GM21737 (cell line): Measurements from ENCODE around the gene LRPAP1.

ENCODE experiments used
- ATAC-seq: cut with Tn5 transposase; IDR thresholded peaks from one replicate; pipeline ENCODE4 v1.9.1; 2021; ENCODE audit warnings: mild to moderate bottlenecking, moderate library complexity; ENCODE audit not compliant: unreplicated experiment

LRPAP1 gene

DNA sequence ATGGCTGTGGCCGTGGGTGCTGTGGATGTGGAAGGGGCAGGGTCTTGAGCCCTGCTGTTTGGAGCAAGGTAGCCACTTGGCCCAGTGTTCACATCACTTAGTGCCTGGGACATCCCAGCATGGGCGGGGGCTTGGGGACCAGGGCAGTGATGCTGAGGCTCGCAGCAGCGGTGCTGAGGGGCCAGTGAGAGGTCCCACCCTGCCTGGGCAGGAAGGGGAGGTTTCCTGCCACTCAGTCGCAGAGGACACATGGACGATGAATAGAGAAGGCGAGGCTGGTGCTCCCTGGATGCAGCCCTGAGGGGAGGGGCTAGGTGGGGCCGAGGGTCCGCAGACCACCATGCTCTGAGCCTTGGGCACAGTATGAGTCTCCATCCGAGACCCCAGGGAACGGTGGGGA, 43.4 kb downstream of the LRPAP1 start:
- ATAC-seq = no peak

DNA sequence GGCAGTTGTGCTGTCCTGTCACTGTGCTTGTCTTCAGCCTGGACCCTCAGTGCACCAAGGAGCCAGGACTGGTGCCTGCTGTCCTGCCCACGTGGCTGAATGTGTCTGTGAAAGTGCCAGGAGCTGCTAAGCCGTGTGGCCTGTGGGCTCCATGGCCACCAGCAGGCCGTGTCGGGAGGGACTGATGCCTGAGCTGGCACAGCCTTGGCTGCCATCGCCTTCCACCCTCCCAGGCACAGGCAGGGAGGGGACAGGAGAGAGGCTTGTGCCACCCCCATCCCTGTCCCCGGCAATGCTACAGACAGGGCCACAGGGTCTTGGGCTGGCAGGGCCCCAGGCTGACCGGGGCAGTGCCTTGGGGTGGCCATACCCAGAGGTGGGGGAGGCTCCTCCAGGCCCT, 44.4 kb downstream of the LRPAP1 start:
- no peak for ATAC-seq

DNA sequence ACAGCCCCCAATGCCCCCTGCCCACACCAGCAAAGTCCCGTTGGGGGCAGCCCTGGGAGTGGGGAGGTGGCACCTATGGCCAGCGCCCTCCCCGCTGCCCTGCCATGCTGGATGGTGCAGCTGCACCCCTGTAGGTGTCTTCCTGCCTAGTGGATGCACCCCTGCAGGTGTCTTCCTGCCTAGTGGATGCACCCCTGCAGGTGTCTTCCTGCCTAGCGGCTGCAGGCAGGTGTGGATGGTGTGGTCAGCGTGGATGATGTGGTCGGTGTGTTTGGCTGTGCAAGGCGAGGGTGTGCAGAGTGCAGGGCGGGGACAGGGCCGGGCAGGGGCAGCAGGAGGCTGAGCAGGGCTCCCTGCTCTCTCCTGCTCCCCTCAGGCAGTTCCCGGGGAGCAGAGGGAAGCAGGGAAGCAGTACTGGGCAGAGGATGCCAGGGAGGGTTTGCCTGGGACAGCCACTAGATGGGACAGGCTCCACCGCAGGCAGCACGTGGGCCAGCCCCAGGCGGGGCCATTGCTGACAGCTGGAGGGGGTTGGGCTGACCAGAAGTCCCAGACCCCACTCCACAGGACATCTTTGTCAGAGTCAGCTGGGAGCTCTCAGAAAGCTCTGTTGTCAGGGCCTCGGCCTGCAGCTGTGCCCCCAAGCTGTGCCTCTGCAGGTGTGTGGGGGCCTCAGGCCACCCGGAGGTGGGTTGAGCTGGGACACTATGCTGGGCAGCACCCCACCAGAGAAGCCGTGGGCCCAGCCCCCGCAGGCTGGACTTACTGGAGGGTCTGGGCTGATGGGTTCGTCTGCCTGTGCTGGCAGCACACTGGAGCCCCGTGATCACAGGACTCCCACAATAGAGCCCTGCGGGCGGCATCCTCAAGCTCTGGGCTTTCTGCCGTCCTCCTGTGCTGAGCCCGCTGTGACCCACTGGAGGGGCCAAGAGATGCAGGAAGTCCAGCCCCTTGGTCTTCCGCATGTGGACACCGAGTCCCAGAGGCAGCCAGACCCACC, 45.4 kb downstream of the LRPAP1 start:
- ATAC-seq = no peak

DNA sequence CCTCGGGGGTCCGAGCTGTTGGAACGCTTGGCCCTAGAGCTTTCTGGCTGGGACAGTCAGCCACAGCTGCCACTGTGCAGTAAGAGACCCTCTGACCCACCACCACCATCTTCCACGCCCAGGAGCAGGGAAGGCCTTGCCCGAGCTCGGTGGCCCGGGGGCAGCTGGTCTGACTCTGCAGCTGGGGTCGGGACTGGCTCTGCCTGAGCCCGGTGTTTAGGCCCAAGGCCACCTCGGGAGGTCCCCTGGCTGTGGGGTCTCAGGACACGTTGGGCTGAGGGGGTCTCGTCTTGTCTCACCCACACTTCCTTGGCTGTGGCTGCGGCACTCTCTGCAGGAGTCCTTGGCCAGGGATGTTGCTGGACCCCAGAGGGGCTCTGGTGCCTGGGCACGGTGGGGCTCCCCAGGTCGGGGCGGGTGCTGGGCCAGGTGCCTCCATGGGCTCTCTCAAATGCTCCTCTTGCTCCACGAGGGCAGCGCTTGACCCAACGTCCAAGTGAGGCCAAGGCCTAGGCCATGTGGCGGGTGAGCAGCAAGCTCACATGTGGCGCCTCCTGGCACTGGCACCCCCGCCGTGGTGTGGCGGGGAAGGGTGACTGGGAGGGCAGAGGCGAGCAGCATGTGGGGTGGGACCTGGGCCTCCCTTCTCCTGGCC, 46.2 kb downstream of the LRPAP1 start:
- no peak for ATAC-seq

DNA sequence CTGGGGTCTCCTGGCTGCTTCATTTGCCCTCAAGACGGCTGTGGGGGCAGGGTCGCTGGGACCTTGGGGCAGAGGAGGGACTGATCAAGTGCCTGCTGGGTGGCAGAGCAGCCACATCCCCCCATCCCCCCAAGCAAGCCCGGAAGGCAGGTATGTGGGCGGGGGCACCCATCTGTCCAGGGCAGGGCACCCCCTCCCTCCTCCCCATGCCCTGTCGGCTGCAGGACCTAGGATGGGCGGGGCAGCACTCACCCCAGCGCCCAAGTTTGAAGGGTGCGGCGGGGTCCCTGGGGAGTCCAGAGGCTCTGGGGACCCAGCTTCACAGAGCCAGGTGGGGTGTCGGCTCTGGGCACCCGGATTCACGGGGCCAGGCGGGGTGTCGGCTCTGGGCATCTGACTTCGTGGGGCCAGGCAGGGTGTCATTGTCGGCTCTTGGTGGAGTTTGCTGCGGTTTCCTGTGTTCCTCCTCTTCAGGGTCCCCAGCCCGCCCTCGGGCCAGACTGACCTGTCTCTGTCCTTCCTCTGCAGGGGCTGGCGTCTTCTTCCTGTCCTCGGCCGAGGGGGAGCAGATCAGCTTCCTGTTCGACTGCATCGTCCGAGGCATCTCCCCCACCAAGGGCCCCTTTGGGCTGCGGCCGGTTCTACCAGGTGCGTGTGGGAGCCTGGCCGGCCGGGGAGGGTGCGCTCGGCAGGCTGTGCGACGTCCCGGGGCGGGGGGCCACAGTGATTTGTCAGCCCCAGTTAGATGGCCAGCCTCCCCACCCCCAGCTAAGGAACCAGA, 47.0 kb downstream of the LRPAP1 start:
- no peak for ATAC-seq

DNA sequence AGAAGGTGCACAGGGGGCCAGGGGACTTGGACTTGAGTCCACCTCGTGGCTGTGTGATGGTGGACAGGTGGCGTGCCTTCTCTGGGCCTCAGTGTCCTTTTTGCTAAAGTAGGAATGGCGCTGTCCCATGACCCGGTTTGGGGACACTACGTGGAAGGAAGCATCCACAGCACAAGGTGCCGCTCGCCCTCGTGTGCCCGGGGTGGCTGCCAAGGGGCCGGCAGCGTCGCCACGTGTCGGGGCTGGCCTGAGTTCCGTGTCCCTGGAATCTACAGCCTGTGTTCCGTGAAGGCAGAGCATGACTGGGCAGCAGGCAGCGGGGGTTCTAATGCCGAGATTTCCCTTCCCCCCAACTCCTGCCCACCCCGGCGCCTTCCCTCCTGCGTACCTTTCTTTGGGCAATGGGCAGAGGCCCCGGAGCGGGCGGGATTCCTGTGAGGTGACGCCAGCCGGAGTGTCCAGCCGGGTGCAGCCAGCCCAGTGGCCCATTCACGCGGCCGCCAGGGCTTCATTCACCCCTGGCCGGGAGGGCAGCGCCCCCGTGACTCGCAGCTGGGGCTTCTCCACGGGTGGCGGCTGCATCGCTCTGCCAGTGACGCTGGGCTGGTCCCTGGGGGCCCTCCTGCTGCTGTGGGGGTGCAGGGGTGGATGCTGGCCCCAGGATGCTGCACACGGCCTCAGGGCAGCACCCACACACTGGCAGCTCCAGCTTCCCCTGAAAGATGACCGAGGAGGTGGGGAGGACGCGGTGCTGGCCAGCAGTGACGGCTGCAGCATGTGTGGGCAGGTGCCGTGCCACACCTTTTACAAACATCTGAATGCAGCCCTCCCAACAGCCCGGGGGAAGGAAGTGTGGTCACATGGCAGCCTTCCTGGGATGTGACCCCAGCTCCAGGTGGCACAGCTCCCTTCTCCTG, 47.9 kb downstream of the LRPAP1 start:
- no peak for ATAC-seq

DNA sequence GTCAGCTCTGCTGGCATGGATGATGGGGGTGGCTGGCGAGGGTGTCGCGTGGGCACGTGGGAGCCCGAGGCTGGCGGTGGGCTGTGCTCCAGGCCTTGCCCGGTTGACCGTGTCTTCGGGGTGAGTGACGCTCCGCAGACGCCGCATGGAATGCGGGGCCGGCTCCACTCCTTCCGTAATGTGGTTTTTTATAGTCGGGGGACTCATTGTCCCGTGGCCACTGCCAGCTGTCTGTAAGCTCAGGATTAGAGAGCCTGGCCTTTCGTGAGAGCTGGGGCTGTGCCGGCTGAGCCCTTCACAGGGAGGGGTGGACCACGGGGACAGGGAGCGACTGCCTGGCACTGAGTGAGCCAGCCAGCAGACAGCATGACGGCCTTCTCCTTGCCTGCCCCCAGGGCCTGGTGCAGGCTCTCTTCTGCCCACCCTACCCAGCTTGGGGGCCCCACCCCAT, 48.7 kb downstream of the LRPAP1 start:
- no peak for ATAC-seq

DNA sequence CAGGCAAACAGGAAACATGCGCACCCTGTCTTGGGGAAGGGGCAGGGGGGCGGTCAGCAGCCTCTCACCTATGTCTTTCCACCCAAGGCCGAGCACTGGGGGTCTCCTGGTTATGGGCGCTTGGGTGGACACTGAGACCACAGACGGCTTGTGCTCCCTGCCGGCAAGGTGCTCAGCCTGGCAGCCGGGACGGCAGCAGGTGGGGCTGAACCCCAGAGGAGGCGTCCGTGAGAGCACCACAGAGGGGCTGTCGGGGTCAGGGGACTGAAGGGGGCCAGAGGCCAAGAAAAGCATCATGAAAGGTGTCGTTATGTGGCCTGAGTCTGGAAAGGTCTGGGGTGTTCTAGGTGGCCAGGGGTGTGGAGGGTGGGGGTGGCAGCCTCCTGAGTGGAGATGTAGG, 49.5 kb downstream of the LRPAP1 start:
- ATAC-seq = no peak

DNA sequence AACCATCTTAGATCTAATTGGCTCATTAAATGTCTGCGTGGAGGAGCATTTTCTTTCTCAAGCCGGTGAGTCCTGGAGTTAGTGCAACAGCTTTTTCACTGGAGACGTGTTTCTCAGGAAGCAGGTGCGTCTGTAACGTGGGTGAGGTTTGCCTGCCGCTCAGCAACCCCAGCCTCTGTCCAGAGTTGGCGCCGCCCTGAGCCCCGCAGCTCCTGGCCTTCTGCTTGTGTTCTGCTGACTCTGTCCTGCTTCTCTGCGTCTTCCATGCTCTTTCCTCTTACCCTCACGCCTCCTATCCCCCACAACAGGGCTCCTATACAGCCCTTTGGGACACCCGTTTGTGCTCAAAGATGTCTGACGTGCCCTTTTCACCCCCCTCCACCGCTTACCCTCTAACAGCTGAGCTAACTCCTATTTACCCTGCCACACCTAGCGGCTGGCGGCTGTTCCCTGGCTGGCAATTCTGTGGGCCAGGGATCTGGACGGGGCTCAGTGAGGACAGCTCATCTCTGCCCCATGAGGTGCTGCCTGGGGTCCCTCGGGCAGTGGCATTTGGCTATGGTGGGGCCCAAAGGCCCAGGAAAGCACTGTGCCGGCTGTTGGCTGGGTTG, 50.3 kb downstream of the LRPAP1 start:
- no peak for ATAC-seq

DNA sequence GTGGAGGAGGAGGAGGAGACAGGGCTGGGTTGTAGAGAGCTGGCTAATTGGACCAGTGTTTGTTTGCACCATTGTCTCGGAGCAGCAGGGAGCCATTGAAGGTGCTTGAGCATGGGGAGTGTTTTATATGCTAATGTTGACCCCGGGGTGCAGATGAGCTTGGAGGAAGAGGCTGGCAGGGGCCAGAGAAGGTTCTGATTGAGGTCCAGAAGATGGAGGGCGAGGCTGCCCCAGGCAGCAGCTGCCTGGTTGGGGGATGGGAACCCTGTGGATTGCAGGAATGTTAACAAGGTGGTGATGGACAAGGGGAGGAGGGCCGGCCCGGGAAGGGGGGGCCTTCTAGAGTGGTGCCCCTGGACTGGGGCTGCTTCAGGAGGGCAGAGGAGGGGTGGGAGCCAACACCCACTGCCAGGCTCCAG, 51.1 kb downstream of the LRPAP1 start:
- no peak for ATAC-seq

DNA sequence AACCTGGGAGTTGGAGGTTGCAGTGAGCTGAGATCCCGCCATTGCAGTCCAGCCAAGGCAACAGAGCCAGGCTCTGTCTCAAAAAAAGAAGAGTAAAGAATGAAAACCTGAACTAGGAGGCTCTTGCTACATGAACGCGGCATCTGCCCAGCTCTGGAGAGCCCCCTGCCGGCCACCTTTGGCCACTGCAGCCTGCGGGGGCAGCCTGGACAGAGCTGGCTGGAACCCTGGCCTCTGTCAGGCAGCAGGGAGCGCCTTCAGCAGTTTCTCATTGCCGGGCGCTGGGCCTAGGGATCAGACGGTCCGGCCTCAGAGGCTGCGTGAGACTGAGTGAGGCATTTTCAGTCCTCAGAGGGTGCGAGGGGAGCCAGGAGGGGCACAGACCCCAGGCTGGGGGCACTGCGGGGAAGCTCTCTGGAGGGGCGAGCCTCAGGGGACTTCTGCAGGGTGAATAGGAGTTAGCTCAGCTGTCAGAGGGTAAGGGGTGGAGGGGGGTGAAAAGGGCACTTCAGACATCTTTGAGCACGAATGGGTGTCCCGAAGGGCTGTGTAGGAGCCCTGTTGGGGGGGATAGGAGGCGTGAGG, 51.6 kb downstream of the LRPAP1 start:
- ATAC-seq = no peak

DNA sequence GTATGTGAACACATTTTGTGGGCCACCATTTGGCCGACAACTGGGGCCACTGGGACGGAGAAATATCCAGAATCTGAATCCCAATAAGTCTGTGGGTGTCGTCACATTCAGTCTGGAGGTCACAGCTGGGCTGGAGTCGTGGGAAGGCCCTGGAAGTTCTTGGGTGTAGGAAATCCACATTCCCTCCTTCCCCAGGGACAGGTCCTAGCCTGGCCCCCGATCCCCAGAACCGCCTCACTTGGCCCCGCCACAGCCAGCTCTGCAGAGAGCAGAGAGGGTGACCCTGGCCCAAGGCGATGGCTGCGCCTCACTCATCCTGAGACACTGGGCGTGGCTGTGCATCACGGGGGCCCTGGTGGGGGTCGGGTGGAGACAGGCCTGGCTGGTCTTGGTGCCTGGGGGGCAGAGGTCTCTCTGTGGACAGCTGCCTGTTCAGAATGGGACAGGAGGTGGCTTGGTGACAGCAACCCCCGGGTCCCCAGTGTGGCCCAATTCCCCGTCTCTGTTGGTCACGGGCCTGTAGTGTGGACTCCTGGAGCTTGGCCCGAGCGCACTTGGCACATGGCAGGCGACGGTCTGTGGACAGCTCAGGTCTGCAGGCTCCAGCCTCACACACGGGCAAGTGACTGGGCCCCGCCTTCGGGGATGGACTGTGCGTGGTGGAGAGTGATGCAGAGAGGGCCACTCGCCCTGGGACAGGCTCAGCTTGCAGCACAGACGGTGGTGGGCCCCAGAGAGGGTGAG, 52.7 kb downstream of the LRPAP1 start:
- ATAC-seq = no peak

DNA sequence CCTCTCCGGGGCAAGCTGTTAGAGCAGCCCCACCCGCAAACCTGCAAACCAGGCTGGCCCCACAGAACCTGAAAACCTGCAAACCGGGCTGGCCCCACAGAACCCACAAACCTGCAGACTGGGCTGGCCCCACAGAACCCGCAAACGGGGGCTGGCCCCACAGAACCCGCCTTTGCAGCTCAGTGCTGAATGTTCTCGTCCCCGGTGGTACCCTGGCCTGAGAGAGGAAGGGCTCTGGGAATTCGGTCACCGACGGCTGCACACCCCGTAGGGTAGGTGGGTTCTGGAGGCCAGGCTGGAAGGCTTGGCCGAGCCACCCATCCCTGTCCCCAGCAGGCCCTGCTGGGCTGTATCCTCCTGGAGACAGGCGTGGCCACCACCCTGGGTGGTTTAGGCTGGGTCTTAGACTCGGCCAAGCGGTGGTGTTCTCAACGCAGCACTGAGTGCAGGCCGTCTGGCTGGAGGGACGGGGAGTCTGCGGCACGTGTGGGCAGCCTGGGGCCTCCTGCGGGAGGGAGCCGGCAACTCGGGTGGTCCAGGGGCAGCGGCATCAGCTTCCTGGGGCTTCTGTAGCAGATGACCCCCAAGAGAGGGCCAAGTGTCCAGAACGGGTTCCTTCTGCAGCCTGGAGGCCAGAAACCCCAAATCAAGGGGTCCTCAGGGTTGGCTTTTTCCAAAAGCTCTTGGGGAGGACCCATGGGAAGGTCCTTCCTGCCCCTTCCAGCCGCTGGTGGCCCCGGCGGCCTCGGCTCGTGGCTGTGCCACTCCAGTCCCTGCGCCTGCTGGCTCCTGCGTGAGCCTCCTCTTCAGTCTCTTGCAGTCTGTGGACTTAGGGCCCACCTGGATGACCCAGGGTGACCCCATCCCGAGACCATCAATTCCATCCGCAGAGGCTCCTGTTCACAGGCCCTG, 53.5 kb downstream of the LRPAP1 start:
- ATAC-seq = no peak

DNA sequence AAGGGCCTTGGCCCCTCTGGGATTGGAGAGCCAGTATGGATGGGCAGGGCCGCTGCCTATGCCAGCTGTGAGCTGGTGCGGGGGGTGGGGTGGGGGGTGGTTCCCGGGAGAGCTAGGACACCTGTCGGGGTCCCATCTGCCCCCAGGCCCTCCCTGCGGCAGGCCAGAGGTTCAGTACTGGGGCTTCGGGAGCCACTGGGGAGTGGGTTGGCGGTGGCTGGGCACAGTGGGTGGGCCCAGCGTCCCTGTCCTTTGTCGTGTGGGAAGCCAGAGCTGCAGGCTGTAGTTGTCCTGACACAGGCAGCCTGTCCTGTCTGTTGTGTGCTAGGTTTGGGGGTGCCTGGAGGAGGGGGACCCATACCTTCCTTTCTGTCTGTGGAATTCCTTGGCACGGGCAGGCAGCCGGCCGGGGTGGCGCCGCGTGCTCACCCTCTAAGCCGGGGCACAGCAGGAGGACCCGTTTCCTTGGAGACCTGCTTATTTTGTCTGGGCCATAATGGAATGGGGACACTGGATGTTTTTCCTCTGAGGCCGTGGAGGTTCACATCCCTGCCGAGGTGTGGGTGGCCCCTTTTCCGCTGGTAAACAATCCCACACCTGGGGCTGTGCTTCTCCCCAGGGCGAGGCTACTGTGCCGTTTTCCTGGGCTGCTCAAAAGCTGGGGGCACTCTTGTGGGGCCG, 54.3 kb downstream of the LRPAP1 start:
- no peak for ATAC-seq

DNA sequence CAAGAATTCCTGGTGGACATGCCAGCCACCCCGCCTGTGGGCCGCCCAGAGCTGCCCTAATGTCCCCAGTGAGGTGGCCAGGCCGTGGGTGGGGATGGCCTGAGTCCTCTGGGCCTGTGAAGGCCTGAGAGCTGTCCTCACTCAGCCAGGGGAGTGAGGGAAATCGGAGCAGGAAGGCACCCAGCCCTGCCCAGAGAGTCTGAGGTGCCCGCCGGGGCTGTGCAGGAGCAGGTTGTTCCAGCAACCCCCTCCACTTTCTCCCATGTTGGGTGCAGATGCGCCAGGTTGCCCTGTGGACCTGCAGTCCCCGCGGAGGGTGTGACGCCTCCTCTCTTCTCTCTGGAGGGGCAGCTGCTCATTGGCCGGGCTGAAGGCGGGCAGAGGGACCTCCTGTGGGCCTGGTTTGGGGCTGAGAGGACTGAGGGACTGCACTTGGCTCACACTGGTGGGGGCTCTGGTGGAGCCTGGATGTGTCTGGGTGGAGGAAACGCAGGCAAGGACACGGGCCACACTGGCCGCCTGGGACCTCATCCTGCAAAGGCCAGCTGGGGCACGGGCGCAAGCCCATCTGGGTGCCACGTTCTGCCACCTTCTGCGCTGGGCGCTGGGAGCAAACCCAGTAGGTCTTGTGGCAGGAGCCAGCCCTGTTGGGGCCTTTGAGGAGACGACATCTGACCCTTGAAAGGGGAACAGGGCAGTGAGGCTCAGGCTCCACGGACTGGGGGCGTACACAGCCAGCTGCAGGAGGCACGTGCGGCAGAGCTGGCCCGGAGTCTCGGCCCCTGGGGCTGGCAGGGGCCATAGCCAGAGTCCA, 55.1 kb downstream of the LRPAP1 start:
- no peak for ATAC-seq

DNA sequence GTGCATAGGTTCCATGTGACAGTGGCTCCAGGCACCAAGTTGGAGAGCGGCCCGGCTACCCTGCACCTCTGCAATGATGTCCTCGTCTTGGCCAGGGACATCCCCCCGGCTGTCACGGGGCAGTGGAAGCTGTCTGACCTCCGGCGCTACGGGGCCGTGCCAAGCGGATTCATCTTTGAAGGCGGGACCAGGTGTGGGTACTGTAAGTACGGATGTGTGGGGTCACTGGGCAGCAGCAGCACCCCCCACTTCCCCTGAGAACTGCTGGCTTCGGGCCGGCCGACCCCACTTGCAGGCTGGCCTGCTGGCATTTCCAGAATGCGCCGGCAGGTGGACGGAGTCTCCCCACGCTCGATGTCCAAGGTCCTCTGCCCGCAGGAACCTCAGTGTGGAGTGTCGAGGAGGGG, 55.9 kb downstream of the LRPAP1 start:
- ATAC-seq = no peak
